ENCODE results near the gene UBE2G2. TPM values are rescaled to one million over a fixed set of nuclear protein-coding genes. Genes with fewer than 3 reads are reported as not detected.

The UBE2G2 gene
- total and polyA plus RNA-seq, 2 donors (not counting 3 experiments of a cell fraction or from before 2014, with no cell fraction given), result 95.0 to 114 TPM

- DNase-seq (ENCODE audit: low read depth, low spot score) (no peak), FAIRE-seq (no peak)
- no peak for TF ChIP-seq JUN (IDR thresholded peaks at IDR 0.05; ENCODE audit: borderline replicate concordance, insufficient read depth, insufficient read length, low read depth)
- peak; percentile 4 to 15 for TF ChIP-seq CTCF (IDR thresholded peaks at IDR 0.05; ENCODE audit: extremely low read depth in 1 of 2, insufficient read depth in 1 of 2, low read depth in 1 of 2, low read length in 2 of 2)
- ChIA-PET POLR2A (no interaction called here), CTCF (interaction anchor here (1.0 to 1.8 kb wide), 2 partner anchors 8 to 19 kb away, joined by 4 to 5 read pairs; no protein-coding TSS in a partner anchor)
- H3K4me1 ChIP-seq (ENCODE audit: control insufficient read depth, extremely low read depth, insufficient read depth, low read length), result peaks cover 5% of the 10 kb centered on the region
- no peak overlapping the region for H3K4me2 ChIP-seq (ENCODE audit: insufficient read depth, low read length)
- H3K36me3 ChIP-seq (ENCODE audit: control insufficient read depth in 2 of 2, extremely low read depth in 1 of 2, insufficient read depth in 2 of 2, low read length in 2 of 2), result no peaks in the 10 kb centered on the region
- no peaks in the 10 kb centered on the region for H3K9me3 ChIP-seq (replicated peaks; ENCODE audit: control insufficient read depth, insufficient read depth, low read length)
- intact Hi-C loops (cut with micrococcal nuclease), result no loop called here
- H2AFZ ChIP-seq (ENCODE audit: low read depth, low read length), result no peak overlapping the region
- H3K9ac ChIP-seq (replicated peaks; ENCODE audit: extremely low read depth, insufficient read depth, low read length), result no peak overlapping the region
- no peaks in the 10 kb centered on the region for H4K20me1 ChIP-seq (replicated peaks; ENCODE audit: control insufficient read depth, extremely low read depth, insufficient read depth, low read length)
- no TSS peak for BruUV-seq (replicated peaks)
- dilution Hi-C loops (cut with MboI; ENCODE audit: extremely low pct_ligation_motif_present, low sequenced_read_pairs), result no loop called here
- no peaks in the 10 kb centered on the region for H3K79me2 ChIP-seq (ENCODE audit: control insufficient read depth, insufficient read depth, low read length)
- H3K9me1 ChIP-seq (replicated peaks; ENCODE audit: control insufficient read depth, extremely low read depth, insufficient read depth, low read length), result no peaks in the 10 kb centered on the region
- no peak overlapping the region for H3K4me3 ChIP-seq (replicated peaks in 1 of 3; ENCODE audit: insufficient read depth in 1 of 3, low read depth in 1 of 3, low read length in 3 of 3)
- no peaks in the 10 kb centered on the region for H3K27me3 ChIP-seq (ENCODE audit: control insufficient read depth in 2 of 2, insufficient read depth in 2 of 2, low read length in 2 of 2)
- no peak overlapping the region for H3K27ac ChIP-seq (ENCODE audit: insufficient read depth, low read depth, low read length)
Observed at GRCh38 chr21:44761011-44761729, 40.5 kb downstream of the UBE2G2 start.

- Histone ChIP-seq H2AFZ (ENCODE audit: low read depth, low read length) (no peak overlapping the region), H3K27me3 (ENCODE audit: control insufficient read depth in 2 of 2, insufficient read depth in 2 of 2, low read length in 2 of 2) (no peaks in the 10 kb centered on the region), H3K9ac (replicated peaks; ENCODE audit: extremely low read depth, insufficient read depth, low read length) (no peak overlapping the region), H3K36me3 (ENCODE audit: control insufficient read depth in 2 of 2, extremely low read depth in 1 of 2, insufficient read depth in 2 of 2, low read length in 2 of 2) (no peaks in the 10 kb centered on the region), H4K20me1 (replicated peaks; ENCODE audit: control insufficient read depth, extremely low read depth, insufficient read depth, low read length) (no peaks in the 10 kb centered on the region), H3K9me1 (replicated peaks; ENCODE audit: control insufficient read depth, extremely low read depth, insufficient read depth, low read length) (no peaks in the 10 kb centered on the region), H3K4me2 (ENCODE audit: insufficient read depth, low read length) (no peak overlapping the region), H3K27ac (ENCODE audit: insufficient read depth, low read depth, low read length) (no peak overlapping the region), H3K4me1 (ENCODE audit: control insufficient read depth, extremely low read depth, insufficient read depth, low read length) (peaks cover 6% of the 10 kb centered on the region), H3K9me3 (replicated peaks; ENCODE audit: control insufficient read depth, insufficient read depth, low read length) (no peaks in the 10 kb centered on the region), H3K79me2 (ENCODE audit: control insufficient read depth, insufficient read depth, low read length) (no peaks in the 10 kb centered on the region), H3K4me3 (replicated peaks in 1 of 3; ENCODE audit: insufficient read depth in 1 of 3, low read depth in 1 of 3, low read length in 3 of 3) (no peak overlapping the region)
- TF ChIP-seq MYC (IDR thresholded peaks at IDR 0.05; ENCODE audit: low read depth, low read length), result no peak
- no peak for TF ChIP-seq POLR2AphosphoS5 (IDR thresholded peaks at IDR 0.05; ENCODE audit: insufficient read depth, low read depth, low read length)
- TF ChIP-seq FOS (IDR thresholded peaks at IDR 0.05; ENCODE audit: borderline replicate concordance, insufficient read depth, low read length), result no peak
- TF ChIP-seq POLR2A (IDR thresholded peaks at IDR 0.05; ENCODE audit: low read depth, low read length), result no peak
- TF ChIP-seq, protein P1, sequence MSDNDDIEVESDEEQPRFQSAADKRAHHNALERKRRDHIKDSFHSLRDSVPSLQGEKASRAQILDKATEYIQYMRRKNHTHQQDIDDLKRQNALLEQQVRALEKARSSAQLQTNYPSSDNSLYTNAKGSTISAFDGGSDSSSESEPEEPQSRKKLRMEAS (IDR thresholded peaks at IDR 0.05; ENCODE audit: insufficient read depth, insufficient read length), result no peak
- no peak for TF ChIP-seq JUN (IDR thresholded peaks at IDR 0.05; ENCODE audit: borderline replicate concordance, insufficient read depth, insufficient read length, low read depth)
- no peak for TF ChIP-seq CTCF (IDR thresholded peaks at IDR 0.05; ENCODE audit: extremely low read depth in 1 of 2, insufficient read depth in 1 of 2, low read depth in 1 of 2, low read length in 2 of 2)
- no peak for TF ChIP-seq EZH2 (IDR thresholded peaks at IDR 0.05; ENCODE audit: borderline replicate concordance, low read depth, low read length, severe bottlenecking)
- no peak for TF ChIP-seq GATA2 (IDR thresholded peaks at IDR 0.05; ENCODE audit: insufficient read depth, insufficient read length, low read depth, low read length)
- no peak for DNase-seq (ENCODE audit: low read depth, low spot score)
- no TSS peak for BruUV-seq (replicated peaks)
- POLR2A ChIA-PET, result no interaction called here
- intact Hi-C loops (cut with micrococcal nuclease), result no loop called here
- no peak for FAIRE-seq
- dilution Hi-C loops (cut with MboI; ENCODE audit: extremely low pct_ligation_motif_present, low sequenced_read_pairs), result no loop called here
- CTCF ChIA-PET, result no interaction called here
Observed at GRCh38 chr21:44760376-44760775, 41.2 kb downstream of the UBE2G2 start.
